Activated CD8-positive, alpha-beta memory T cell treated with anti-CD3 and anti-CD28 coated beads, Interleukin-2, amount 50 U/mL, for 4 hours (primary cell): ENCODE data around the gene FILIP1L.
"Not testable (repeated sequence)": the region's sequence is repeated elsewhere in the genome, so short reads cannot be mapped to it uniquely, and the experiment has no call there.

ENCODE experiments used
- DNase-seq: peaks from one replicate; pipeline ENCODE4 v3.0.0-alpha.2; 2020

Gene FILIP1L

DNA sequence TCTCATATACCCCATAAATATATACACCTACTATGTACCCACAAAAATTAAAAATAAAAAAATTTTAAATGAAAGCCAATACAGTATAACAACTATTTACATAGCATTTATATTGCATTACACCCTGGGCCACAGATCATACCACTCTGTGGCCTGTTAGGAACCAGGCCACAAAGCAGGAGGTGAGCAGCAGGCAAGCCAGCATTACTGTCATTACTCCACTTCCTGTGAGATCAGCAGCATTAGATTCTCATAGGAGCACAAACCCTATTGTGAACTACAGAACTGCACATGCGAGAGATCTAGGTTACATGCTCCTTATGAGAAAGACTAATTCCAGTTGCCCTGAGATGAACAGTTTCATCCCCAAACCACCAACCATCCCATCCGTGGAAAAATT is 17.4 kb downstream of the FILIP1L start:
- no peak for DNase-seq

DNA sequence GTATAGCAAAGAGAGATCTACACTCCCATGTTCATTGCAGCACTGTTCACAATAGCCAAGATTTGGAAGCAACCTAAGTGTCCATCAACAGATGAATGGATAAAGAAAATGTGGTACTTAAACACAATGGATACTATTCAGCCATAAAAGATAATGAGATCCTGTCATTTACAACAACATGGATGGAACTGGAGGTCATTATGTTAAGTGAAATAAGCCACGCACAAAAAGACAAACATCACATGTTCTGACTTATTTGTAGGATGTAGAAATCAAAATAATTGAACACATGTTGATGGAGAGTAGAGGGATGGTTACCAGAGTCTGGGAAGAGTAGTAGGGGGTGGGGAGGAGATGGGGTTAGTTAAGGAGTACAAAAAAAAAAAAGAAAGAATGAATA is 18.0 kb downstream of the FILIP1L start:
- not testable (repeated sequence) for DNase-seq

DNA sequence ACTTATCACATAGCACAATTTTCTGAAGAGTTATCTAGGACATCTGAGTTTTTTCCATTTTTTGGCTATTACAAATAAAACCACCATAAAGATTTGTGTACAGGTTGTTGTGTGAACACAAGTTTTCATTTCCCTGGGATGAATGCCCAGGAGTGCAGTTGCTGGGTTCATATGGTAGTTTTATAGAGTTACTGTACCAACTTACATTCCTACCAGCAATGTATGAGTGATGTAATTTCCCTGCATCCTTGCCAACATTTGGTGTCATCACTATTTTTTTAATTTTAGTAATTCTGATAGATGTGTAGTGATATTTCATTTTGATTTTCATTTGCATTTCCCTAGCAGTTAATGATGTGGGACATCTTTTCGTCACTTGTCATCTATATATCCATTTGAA is 20.5 kb downstream of the FILIP1L start:
- DNase-seq: no peak

DNA sequence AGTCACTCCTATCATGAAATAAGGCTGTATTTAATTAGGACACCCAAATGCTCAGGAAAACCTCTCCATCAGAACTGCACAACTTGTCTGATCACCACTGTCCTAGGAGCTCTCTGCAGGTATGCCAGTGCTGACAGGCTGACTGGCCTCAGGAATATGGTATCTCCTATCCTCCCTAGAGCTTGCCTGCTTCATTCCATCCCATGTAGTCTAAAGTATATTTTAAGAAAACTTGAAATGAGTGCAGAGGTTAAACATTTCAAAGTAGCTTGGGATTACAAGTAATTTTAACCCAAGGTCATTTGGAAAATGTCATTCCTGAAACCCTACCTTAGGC is 23.7 kb downstream of the FILIP1L start:
- no peak for DNase-seq

DNA sequence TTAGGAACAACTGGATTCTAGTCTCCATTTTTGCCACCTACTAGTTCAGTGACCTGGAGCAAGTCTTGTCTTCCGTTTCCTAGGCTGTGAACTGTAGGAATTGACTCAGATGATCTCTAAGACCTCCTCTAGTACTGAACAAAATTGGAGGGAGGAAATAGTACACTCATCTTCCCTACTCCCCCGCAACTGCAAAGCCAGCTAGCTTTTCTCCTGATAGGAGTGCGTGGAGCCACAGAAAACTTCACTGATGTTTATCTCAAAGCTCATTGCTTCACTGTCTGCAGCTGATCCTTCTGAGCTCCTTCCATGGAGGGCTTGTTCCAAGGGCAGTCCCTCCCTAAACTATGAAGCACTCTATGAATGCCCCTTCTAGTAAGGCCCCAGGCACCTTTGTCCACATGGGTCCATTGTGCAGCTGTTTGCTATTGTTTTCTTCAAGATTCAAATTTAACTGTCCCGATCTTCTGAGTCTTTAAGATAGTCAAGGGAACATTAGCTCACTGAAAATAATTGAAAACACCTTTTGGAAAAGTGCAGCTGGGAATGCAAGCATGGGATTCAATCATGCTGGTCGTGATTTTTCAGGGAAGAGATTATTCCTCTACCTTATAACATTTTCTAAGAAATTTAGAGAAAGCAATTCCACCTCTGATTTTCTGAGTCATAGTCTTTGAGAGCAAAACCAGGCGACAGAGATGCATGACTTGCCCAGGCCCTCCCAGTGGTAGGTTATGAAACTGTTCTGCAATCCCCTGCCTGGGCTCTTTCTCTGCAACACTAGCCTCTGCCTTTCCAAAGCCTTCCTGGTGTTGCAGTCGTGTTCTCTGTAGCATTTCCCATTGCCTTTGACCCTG is 24.3 kb downstream of the FILIP1L start:
- DNase-seq: no peak

DNA sequence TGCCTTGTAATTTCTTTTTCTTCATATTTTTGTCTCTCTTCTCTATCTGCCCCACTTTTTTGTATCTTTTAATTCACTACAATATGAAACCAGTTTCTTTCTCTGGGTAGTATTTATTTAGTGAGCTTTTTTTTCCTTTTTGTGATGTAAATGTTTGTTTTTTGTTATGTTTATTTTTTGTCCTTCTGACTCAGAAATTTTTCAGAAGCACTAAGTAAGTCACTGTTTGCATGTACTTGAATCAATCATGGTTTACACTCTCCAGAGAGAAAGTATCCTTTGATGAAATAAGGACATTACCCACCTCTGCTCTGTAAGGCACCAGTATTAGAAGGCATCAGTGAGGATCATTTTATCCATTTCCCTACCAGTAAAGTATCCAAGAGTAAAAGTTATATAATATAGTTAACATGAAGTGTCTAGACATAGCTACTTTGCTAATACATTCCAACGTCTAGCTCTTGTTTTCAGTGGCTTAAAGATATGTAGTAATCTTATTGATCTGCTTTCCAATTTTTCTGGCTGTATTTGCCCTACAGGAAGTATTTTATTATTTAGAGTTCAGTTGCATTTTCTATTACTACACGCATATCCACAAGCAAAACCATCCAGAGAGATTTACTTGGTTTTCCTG is 25.4 kb downstream of the FILIP1L start:
- no peak for DNase-seq

DNA sequence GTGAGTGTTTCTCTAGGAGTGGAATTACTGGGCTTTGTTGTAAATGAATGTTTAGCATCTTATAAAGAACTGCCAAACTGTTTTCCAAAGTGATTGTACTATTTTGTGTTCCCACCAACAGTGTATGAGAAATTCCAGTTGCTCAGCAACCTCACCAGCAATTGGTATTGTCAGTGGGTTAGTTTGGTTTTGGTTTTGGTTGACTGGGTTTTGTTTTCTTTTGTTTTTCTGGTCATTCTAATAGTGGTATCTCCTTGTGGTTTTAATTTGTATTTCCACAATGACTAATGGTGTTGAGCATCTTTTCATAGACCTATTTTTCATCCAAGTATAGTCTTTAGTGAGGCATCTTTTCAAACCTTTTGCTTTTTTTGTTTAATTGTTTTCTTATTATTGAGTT is 27.1 kb downstream of the FILIP1L start:
- DNase-seq: no peak

DNA sequence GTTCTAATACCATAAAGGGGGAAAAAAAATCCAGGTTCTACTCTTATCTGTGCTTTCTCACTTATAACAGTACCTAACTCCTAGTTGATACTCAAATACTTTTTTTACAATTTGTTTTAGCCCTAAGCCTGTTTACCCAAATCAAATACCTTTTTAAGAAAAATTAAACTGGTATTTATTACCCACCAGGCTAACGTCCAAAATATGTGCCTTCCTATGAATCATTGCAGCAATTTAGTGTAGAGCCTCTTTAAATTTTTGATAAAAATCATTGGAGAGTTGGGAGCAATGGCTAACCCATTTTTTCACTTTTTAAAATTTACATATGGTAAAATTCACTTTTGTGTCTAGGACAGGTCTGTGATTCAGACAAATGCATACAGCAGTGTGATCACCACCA is 27.9 kb downstream of the FILIP1L start:
- DNase-seq: no peak

DNA sequence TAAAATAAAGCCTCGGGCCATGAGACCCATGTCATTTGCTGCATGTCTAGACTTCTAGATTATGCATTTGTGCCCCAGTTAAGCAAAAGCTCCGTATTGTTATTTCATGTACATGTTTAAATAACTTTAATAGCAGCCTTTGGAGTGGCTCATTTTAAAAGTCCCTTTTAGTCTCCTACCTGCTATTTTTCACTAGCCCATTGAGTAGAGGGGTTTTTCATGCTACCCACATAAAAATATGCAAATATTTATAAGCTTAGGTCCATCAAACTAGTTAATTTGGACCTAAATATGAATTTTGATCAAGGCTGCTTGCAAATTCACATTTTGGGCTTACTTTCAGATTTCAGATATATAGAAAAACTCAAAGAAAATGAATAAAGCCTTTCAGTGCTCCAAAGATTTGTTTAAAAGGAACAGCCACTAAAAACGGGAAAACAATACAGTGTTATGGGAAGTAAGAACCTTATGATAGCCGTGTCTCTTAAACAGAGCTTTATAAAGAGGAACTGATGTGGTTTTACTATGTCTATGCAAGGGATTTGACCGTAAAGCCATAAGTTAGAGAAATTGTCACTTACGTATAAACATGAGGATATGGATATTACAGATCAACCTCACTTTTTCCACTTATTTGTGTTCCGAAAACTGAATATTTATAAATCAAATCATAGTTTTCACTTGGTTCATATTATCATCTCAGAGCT is 30.0 kb downstream of the FILIP1L start:
- DNase-seq: no peak

DNA sequence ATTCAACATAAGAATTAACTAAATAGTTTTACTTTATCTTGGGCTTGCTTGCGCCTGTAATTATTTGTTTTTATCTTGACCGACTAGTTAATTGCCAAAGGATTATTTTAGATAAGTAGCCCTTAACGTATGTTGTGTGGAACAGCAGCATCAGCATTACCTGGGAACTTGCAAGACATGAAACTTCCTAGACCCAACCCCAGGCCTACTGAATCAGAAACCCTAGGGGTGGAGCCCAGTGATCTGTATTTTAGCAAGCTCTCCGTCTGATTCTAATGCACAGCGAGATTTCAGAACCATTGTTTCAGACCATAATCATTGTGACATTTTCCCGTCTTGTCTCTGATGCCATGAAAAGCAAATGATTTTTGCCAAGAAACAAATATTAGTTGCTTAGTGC is 31.1 kb downstream of the FILIP1L start:
- DNase-seq: no peak

DNA sequence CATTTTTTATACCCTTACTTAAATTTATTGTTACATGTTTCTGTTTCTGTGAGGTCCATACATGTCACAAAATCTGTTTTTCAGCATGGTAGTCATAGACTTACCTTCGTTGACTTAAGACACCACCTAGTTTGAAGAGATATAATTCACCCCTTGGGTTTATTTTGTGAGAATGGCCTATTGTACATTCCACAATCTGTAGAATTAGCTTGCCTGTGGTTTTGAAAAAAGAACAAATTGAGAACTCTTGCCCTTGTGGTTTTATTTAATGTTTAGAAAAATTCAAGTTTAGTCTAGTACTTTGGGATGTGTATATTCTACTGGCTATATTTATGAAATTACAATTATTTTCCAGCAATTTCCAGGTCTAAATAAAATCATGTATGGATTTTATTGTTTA is 31.6 kb downstream of the FILIP1L start:
- DNase-seq: no peak

DNA sequence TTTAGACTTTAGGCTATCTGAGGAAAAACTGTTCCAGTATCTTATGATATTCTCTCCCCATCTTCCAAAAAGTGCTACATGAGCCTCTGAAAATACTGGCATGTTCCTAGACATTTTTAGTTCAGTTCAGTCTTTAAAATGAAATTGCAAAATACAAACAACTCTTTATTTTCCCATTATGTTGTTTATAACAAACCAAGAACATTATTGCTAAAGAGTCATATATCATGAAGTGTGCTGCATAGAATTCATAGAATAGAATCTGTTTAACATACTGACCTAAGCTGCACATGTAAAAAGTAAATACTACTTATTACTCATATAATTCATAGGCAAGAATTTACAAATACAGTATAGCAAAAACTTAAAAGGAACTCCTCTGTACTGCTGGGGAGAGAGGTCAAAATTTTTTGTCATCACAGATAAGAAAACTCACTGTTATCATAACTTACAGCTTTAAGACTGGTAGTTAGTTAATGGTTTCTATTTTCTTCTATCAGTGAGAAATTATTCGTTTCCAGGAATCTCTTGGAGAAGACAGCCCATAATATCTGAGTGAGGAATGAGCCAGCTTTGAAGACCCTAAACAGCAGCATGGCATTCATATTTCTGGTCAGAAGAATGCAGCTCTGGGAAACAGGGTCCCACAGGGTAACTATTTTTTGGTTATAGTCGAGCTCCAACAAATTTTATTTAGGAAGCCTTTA is 32.2 kb downstream of the FILIP1L start:
- no peak for DNase-seq

DNA sequence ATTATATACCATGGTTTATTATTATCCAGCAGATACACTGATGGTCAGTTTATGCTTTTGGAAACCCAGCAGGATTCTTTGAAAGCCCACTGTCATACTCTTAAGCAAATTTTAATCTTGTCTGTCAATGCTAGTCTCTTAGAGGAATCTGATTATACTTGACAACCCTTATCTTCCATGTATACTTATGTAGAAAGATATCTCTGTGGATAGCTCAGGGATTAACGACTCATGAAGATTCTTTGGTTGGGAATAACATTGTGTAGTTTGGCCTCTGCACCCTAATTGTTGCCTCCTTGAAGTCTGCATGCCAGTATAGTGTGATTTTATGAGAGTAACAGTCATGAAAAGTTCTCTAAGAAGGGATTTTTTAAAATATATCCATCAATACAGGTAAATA is 33.0 kb downstream of the FILIP1L start:
- no peak for DNase-seq

DNA sequence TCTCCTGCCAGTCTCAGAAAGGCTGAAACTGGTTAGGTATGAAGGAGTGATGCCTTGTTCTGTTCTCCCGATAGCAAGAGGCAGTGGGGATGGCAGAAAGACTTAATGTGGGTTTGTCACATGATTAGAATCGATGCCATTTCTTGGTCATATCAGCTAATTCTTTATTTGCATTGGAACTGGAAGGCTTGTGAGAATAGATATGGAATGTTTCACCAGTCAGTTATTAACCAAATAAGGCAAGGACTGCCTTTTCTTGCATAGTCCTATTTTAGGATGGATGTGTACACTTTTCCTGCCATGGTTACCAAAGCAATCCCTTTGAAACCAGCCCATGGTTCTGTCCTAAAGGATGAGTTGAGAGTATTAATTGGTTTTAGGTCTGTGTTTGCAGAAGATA is 33.7 kb downstream of the FILIP1L start:
- no peak for DNase-seq

DNA sequence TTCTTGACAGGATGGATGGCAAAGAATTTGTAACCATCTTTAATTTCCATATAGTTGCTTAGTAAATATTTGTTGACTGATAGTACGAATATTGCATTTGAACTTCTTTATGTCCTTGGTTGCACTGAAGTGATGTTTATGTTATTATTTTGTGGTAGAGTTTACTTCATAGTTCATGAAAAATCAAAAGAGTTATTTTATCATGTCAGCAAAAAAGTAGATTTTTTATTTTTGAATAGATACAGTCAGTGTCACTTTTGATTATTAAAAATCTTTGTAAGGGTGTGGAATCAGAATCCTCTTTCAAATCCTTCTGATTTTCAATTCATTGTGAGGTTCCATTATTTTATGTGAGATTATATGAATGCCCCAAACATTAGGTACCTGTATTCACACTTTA is 35.0 kb downstream of the FILIP1L start:
- no peak for DNase-seq

DNA sequence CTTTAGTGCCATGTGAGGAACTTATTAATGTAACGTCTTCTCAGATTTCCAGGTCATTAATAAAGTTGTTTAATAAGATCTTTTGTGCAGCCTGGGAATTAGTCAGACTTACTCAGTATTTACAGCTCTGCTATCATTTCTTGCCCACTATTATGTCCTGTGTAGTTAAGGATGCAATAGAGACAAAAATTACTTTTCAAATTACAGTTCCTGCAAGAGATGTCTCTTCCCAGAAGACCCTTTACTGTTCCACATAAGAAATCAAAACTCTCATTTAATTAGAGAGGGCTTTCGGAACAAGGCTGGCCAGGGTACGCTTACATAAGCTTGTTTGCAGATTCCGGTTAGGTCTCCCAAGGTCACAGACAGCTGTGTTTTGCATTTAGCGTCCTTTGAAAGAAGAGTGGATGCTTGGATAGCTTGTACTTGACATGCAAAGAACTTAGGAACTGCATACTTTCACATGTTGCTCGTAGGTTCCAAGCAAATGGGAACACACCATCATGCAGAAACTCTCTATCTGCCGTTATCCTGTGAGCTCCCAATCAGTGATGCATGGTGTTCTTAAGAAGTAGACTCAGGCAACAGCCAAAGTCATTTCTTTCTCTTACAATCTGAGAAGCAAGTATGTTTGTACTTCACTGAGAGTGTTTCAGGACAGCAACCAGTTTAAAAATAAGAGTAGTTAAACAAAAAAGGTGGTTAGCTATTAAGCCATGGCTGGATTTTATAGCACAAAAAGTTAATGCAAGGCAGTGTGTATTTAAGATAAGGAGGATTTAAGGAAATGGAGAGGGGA is 37.4 kb downstream of the FILIP1L start:
- DNase-seq: no peak

DNA sequence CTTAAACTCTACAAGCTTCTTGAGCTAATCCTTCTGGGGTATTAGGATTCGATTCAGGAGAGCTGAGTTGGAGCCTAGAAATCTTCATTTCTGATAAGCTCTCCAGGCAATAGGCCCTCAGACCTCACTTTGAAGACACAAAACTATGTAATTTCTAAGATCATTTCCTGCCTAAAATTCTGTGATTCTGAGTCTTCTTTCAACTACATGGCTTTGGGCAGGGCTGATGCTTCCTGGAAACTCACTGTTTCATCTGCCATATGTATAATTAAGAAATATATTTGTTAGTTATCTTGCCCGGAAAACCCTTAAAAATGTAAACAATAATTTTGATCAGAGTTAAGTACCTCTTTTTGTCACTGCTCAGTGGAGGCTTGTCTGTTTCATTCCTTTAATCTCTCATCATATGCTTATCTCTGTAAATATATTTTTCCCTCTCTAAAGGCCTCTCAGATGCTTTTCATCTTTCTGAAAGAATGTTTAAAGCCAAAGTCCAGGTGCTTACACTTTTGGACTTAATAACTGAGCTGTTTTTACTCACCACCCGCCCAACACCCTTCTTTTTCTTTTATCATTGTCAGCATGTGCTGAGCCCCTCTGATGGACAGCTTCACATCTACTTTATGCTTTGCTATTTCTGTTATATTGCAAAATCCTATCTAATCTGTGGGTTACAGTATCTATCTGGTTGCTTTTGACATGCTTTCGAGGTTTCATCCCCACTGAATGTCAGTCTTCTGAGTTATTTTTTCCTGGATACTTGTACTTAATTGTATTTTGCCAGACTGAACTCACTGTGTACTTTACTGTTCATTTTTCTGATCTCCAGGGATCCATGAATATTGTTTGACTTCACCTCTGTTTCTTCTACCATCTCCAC is 38.2 kb downstream of the FILIP1L start:
- DNase-seq: no peak

DNA sequence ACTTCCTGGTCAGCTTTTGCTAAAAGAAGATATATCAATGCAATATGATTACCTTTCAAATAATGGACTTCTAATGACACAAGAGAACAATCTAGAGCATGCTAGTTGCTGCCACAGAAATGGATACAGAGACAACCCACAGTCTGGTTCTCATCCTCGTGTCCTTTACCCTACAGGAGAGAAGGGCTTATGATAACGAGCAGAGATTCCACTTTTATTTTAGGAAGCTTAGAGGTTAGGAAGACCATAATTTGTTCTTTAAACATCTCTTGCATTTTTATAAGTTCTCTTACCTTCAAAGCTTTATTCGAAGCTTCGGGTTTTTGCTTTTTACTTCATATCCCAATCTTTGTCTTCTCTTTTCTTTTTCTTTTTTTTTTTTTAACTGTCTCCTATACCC is 39.1 kb downstream of the FILIP1L start:
- no peak for DNase-seq

DNA sequence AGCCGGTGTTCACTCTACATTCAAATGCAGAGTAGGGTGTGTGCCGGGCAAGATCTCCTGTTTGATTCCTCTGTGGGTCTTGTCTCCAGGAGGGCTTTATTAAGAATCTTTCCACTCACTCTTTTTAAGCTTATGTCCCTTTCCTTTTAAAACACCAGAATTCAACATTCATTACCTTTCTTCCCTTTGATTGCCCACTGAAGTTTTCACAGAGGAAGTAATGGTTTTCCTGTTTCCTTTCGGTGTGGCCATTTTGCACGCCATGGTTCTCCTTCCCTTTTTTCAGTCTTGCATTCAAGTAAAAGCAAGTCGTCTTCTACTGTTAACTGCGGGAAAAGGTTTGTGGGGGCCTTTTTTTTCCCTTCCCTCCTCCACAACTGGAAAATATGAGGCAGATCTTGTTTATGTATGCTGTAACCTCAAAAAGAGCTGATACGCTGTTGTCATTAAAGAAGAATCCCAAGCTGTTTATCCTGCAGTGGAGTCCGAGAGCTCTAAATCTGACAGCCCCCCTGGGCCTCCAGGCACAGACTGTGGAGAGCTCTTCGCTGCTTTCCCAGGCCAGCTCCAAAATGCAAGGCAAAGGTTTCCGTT is 40.5 kb downstream of the FILIP1L start:
- DNase-seq: no peak

DNA sequence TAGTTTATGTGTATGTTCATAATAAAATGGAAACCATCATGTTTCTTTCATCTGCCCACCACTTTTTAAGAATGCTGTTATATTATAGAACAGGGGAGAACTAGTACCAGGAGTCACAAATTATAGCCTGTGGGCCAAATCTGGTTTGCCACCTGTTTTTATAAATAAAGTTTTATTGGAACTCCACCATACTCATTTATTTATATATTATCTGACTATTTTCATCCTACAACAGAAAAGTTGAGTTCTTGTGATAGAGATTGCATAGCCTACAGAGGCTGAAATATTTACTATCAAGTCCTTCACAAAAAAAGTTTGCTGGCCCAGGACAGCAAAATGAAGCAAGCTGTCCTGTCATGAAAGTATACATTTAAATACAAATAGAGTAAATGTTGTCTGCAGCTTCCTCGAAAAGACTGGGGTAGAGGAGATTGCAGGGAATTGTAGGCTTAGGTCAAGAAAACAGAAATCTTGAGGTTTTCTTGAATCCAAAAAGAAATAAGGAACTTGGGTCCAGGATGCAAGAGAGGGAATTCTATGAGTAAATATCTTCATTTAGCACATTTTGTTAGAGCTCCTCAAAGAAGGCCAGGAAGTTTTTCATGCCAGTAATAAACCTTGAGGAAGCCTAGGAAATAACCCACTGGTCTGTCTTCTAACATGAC is 41.1 kb downstream of the FILIP1L start:
- no peak for DNase-seq
